Uterus (tissue), 2 donors: ENCODE measurements around the gene KIF3C.

ENCODE experiments used
- POLR2A ChIP-seq, 2 donors: fragments of 450-650 bp; IDR thresholded peaks; one replicate each; pipeline ENCODE4 v1.6.1; 2016; ENCODE audit warnings: antibody characterized with exemption in 2 of 2, mild to moderate bottlenecking in 1 of 2, moderate library complexity in 1 of 2
- TF ChIP-seq, protein P1 (sequence below), 4 experiments: fragments of 200-600 bp in 2 of 4; fragments of 450-650 bp in 2 of 4; sonication (generic) in 2 of 4; IDR thresholded peaks; one replicate each; pipeline ENCODE4 v1.5.1; 2016 to 2019; ENCODE audit warnings: antibody characterized with exemption in 4 of 4, mild to moderate bottlenecking in 2 of 4, moderate library complexity in 1 of 4

GRCh38 chr2:25994509-25994908 is 12.2 kb upstream of the KIF3C start:
- TF ChIP-seq, protein P1, sequence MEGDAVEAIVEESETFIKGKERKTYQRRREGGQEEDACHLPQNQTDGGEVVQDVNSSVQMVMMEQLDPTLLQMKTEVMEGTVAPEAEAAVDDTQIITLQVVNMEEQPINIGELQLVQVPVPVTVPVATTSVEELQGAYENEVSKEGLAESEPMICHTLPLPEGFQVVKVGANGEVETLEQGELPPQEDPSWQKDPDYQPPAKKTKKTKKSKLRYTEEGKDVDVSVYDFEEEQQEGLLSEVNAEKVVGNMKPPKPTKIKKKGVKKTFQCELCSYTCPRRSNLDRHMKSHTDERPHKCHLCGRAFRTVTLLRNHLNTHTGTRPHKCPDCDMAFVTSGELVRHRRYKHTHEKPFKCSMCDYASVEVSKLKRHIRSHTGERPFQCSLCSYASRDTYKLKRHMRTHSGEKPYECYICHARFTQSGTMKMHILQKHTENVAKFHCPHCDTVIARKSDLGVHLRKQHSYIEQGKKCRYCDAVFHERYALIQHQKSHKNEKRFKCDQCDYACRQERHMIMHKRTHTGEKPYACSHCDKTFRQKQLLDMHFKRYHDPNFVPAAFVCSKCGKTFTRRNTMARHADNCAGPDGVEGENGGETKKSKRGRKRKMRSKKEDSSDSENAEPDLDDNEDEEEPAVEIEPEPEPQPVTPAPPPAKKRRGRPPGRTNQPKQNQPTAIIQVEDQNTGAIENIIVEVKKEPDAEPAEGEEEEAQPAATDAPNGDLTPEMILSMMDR (IDR thresholded peaks at IDR 0.05), result no peak
- no peak for TF ChIP-seq POLR2A (IDR thresholded peaks at IDR 0.05)
